Amygdala (tissue), 56 donors: ENCODE measurements around the gene SEC14L2.
"Not testable (repeated sequence)": the region's sequence is repeated elsewhere in the genome, so short reads cannot be mapped to it uniquely, and the experiment has no call there.

Source experiments
- DNase-seq, 56 donors: peaks; one replicate each; lab custom pipeline; 2025; lab: John Stamatoyannopoulos, UW

Gene SEC14L2

DNA sequence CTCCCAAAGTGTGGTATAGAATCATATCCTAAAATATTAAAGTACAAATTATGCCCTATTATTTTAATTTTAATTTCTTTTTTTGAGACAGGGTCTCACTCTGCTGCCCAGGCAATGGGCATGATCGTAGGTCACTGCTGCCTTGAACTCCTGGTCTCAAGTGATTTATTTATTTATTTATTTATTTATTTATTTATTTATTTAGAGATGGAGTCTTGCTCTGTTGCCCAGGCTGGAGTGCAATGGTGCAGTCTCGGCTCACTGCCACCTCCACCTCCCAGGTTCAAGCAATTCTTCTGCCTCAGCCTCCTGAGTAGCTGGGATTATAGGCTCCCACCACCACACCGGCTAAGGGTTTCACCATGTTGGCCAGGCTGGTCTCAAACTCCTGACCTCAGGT, 4.2 kb downstream of the SEC14L2 start:
- not testable (repeated sequence) for DNase-seq

- peak in 8 of 56 donors; percentile 14 to 60 (median 30) for DNase-seq
Measured at GRCh38 chr22:30402028-30402765, 5.4 kb downstream of the SEC14L2 start.

- DNase-seq: not testable (repeated sequence)
Measured at GRCh38 chr22:30402766-30403104, 5.9 kb downstream of the SEC14L2 start.

- DNase-seq: no peak
Measured at GRCh38 chr22:30404307-30404706, 7.5 kb downstream of the SEC14L2 start.

- DNase-seq: no peak
Measured at GRCh38 chr22:30405731-30406130, 8.9 kb downstream of the SEC14L2 start.

- no peak for DNase-seq
Measured at GRCh38 chr22:30406400-30406799, 9.6 kb downstream of the SEC14L2 start.

GRCh38 chr22:30408388-30409102, 11.7 kb downstream of the SEC14L2 start:
- DNase-seq: no peak

- no peak for DNase-seq
Measured at GRCh38 chr22:30411780-30412179, 15.0 kb downstream of the SEC14L2 start.

DNA sequence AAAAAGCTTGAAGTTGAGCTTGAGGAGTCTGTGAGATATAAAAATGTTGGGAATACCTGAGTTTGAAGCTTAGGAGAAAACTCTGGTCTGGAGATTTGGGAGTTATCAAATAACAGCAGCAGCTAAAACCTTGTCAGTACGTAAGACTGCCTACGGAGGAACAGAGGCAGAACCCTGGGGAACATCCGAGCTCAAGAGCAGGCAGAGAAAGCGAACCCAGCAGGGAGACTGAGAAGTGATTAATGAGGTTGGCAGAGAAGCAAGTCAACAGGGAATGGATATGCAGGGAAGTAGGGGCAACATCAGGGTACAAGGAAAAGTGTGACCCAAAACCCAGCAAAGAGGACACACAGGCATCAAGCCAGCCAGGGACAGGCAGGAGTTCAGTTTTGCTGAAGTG, 16.2 kb downstream of the SEC14L2 start:
- no peak for DNase-seq

DNA sequence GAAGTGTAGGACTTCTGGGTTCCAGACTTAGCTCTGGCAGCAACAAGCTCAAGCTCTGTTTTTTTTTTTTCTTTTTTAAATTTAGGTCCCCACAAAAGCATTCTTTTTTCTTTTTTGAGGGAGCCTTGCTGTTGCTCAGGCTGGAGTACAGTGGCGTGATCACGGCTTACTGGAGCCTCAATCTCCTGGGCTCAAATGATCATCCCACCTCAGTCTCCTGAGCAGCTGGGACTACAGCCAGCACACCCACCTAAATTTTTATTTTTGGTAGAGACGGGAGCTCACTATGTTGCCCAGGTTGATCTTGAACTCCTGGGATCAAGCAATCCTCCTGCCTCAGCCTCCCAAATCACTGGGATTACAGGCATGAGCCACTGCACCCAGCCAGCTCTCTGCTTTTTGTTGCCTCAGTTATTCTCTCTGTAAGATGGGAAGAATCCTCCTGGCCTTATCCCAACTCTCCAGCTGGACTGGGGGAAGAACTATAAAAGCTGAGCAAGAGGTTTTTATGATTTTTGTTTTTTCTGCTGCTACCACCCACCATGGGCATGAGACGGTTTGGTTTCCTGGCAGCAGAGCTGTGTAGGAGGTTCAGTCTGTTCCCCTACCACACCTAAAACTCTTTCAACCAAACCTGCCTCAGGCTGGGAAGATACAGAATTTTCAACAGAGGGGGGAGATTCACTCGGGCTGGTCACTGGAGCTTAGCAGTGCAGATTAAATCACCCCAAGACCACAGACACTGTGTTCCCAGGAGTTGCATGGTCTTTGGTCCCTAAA, 17.1 kb downstream of the SEC14L2 start:
- peak in 11 of 56 donors; percentile 15 to 54 (median 31) for DNase-seq

- DNase-seq: no peak
Measured at GRCh38 chr22:30414525-30415047, 17.8 kb downstream of the SEC14L2 start.

- DNase-seq: no peak
Measured at GRCh38 chr22:30416403-30416802, 19.6 kb downstream of the SEC14L2 start.

DNA sequence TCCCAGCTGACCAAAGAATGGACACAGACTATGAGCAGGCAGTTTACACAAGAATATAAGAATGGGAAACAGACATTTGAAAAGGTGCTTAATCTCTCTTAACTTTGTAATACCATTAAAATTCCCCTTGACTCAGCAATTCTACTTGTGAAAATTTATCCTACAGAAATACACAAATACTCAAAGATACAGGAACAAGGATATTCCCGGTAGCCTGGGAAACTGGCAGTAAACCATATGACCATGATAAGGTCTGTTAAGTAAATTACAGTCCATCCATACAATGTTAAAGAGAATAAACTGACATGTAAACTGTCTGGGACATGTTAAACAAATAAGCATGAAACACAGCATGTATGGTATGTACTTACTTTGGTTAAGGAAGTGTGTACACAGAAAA, 20.0 kb downstream of the SEC14L2 start:
- no peak for DNase-seq

GRCh38 chr22:30420347-30421125, 23.7 kb downstream of the SEC14L2 start:
- DNase-seq: peak in 1 of 56 donors; percentile 14

- no peak for DNase-seq
Measured at GRCh38 chr22:30421695-30422480, 25.1 kb downstream of the SEC14L2 start.

- peak in 49 of 56 donors; percentile 27 to 83 (median 58) for DNase-seq
Measured at GRCh38 chr22:30422481-30423300, 25.9 kb downstream of the SEC14L2 start.

DNA sequence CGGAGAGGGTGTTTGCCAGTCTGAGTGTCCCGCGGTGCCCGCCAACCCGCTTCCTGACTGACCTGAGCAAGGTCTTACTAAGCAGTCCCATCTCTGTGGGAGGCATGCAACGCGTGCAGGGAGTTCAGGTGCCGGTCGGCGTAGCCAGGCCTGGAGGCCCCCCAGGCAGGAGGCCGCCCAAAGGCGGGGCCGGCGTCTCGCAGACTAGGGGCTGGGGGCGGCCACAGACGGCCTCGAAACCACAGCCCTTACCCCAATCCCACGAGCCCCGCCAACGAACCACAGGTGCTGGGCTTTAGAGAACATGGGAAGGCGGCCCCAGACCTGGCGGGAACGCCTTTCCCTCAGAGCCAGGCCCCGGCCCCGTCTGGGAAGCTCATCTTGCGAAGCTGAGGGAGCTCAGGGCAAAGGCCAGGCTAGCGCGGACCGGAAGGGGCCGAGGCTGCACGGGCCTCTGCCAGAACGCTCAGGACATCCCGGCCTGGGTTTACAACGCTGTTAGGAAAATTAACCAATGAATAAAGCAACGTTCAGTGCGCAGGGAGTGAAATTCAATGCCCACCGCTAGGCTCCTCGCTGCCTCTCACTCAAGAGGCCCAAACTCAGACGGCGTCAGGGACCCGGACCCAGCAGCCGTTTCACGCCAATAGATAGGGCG, 26.6 kb downstream of the SEC14L2 start:
- DNase-seq: peak in 12 of 56 donors; percentile 54 to 83 (median 71)

- DNase-seq: peak; percentile 57 to 100 (median 98)
Measured at GRCh38 chr22:30423959-30424533, 27.2 kb downstream of the SEC14L2 start.
